ENCODE data around the gene CYB561. TPM values are rescaled to one million over a fixed set of nuclear protein-coding genes. Genes with fewer than 3 reads are reported as not detected.

Gene CYB561
- total and polyA plus RNA-seq, 2 donors (not counting 3 experiments of a cell fraction or from before 2014, with no cell fraction given) = 34.9 to 71.1 TPM

GRCh38 chr17:63418540-63418939 lies 27.6 kb downstream of the CYB561 start:
- no peak overlapping the region for H2AFZ ChIP-seq (ENCODE audit: low read depth, low read length)
- H3K4me1 ChIP-seq (ENCODE audit: control insufficient read depth, extremely low read depth, insufficient read depth, low read length) = peaks cover 27% of the 10 kb centered on the region
- H3K36me3 ChIP-seq (ENCODE audit: control insufficient read depth in 2 of 2, extremely low read depth in 1 of 2, insufficient read depth in 2 of 2, low read length in 2 of 2) = no peaks in the 10 kb centered on the region
- no peaks in the 10 kb centered on the region for H3K27me3 ChIP-seq (ENCODE audit: control insufficient read depth in 2 of 2, insufficient read depth in 2 of 2, low read length in 2 of 2)
- dilution Hi-C loops (cut with MboI; ENCODE audit: extremely low pct_ligation_motif_present, low sequenced_read_pairs) (no loop called here), intact Hi-C loops (cut with micrococcal nuclease) (no loop called here)
- CTCF ChIA-PET = interaction anchor here (0.6 to 7.7 kb wide), 5 partner anchors 12 to 336 kb away, joined by 3 to 71 read pairs (median 3); no protein-coding TSS in a partner anchor
- POLR2A ChIA-PET = no interaction called here
- no peak overlapping the region for H3K27ac ChIP-seq (ENCODE audit: insufficient read depth, low read depth, low read length)
- BruUV-seq (replicated peaks) = no TSS peak
- H3K9ac ChIP-seq (replicated peaks; ENCODE audit: extremely low read depth, insufficient read depth, low read length) = no peak overlapping the region
- H3K9me1 ChIP-seq (replicated peaks; ENCODE audit: control insufficient read depth, extremely low read depth, insufficient read depth, low read length) = no peaks in the 10 kb centered on the region
- no peak overlapping the region for H3K4me3 ChIP-seq (replicated peaks in 1 of 3; ENCODE audit: insufficient read depth in 1 of 3, low read depth in 1 of 3, low read length in 3 of 3)
- H3K4me2 ChIP-seq (ENCODE audit: insufficient read depth, low read length) = no peak overlapping the region
- DNase-seq (ENCODE audit: low read depth, low spot score) = no peak
- TF ChIP-seq EZH2 (IDR thresholded peaks at IDR 0.05; ENCODE audit: borderline replicate concordance, low read depth, low read length, severe bottlenecking) (no peak), FOS (IDR thresholded peaks at IDR 0.05; ENCODE audit: borderline replicate concordance, insufficient read depth, low read length) (no peak), POLR2A (IDR thresholded peaks at IDR 0.05; ENCODE audit: low read depth, low read length) (no peak), MAX (IDR thresholded peaks at IDR 0.05; ENCODE audit: insufficient read depth, insufficient read length) (no peak), POLR2AphosphoS5 (IDR thresholded peaks at IDR 0.05; ENCODE audit: insufficient read depth, low read depth, low read length) (no peak), GATA2 (IDR thresholded peaks at IDR 0.05; ENCODE audit: insufficient read depth, insufficient read length, low read depth, low read length) (no peak), JUN (IDR thresholded peaks at IDR 0.05; ENCODE audit: borderline replicate concordance, insufficient read depth, insufficient read length, low read depth) (no peak), MYC (IDR thresholded peaks at IDR 0.05; ENCODE audit: low read depth, low read length) (no peak)
- TF ChIP-seq, protein P1, sequence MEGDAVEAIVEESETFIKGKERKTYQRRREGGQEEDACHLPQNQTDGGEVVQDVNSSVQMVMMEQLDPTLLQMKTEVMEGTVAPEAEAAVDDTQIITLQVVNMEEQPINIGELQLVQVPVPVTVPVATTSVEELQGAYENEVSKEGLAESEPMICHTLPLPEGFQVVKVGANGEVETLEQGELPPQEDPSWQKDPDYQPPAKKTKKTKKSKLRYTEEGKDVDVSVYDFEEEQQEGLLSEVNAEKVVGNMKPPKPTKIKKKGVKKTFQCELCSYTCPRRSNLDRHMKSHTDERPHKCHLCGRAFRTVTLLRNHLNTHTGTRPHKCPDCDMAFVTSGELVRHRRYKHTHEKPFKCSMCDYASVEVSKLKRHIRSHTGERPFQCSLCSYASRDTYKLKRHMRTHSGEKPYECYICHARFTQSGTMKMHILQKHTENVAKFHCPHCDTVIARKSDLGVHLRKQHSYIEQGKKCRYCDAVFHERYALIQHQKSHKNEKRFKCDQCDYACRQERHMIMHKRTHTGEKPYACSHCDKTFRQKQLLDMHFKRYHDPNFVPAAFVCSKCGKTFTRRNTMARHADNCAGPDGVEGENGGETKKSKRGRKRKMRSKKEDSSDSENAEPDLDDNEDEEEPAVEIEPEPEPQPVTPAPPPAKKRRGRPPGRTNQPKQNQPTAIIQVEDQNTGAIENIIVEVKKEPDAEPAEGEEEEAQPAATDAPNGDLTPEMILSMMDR (IDR thresholded peaks at IDR 0.05; ENCODE audit: extremely low read depth in 1 of 2, insufficient read depth in 1 of 2, low read depth in 1 of 2, low read length in 2 of 2) = no peak
- FAIRE-seq = no peak
- H3K9me3 ChIP-seq (replicated peaks; ENCODE audit: control insufficient read depth, insufficient read depth, low read length) = no peaks in the 10 kb centered on the region
- no peaks in the 10 kb centered on the region for H3K79me2 ChIP-seq (ENCODE audit: control insufficient read depth, insufficient read depth, low read length)
- no peaks in the 10 kb centered on the region for H4K20me1 ChIP-seq (replicated peaks; ENCODE audit: control insufficient read depth, extremely low read depth, insufficient read depth, low read length)

All from endothelial cell of umbilical vein (primary cell).